ENCODE measurements around the gene PLPP3. TPM values are rescaled to one million over a fixed set of nuclear protein-coding genes. Genes with fewer than 3 reads are reported as not detected.

Gene PLPP3
- total RNA-seq, 1 experiment from 2014 or later = 3.4 TPM

- TF ChIP-seq POLR2A (IDR thresholded peaks at IDR 0.05; ENCODE audit: borderline replicate concordance, extremely low read depth, insufficient read depth, insufficient read length) (no peak), ZNF274 (IDR thresholded peaks at IDR 0.05; ENCODE audit: low read depth, low read length) (no peak), TCF7L2 (IDR thresholded peaks at IDR 0.05; ENCODE audit: borderline replicate concordance, extremely low read depth, insufficient read depth, insufficient read length) (no peak), ELF1 (IDR thresholded peaks at IDR 0.05; ENCODE audit: borderline replicate concordance, low read depth) (no peak), SRF (IDR thresholded peaks at IDR 0.05; ENCODE audit: low read depth) (no peak)
- TF ChIP-seq, protein P1, sequence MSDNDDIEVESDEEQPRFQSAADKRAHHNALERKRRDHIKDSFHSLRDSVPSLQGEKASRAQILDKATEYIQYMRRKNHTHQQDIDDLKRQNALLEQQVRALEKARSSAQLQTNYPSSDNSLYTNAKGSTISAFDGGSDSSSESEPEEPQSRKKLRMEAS (IDR thresholded peaks at IDR 0.05) = no peak
Measured at GRCh38 chr1:56531624-56532349, 47.6 kb downstream of the PLPP3 start (continued).

- intact Hi-C loops (cut with micrococcal nuclease) = no loop called here
- no TSS peak for BruUV-seq (replicated peaks)
- Histone ChIP-seq H3K36me3 (ENCODE audit: control insufficient read depth in 1 of 2, insufficient read depth in 2 of 2, low read length in 2 of 2) (no peaks in the 10 kb centered on the region), H3K9ac (ENCODE audit: low read length) (no peak overlapping the region), H2AFZ (ENCODE audit: low read depth, low read length, poor library complexity, severe bottlenecking) (no peak overlapping the region), H3K9me2 (ENCODE audit: insufficient read depth) (no peaks in the 10 kb centered on the region), H3K27ac (ENCODE audit: low read depth, low read length) (no peak overlapping the region), H3K4me3 (replicated peaks in 1 of 2; ENCODE audit: low read depth in 1 of 2, low read length in 2 of 2) (no peak overlapping the region), H3K79me2 (ENCODE audit: insufficient read depth, low read length) (no peaks in the 10 kb centered on the region), H3K4me1 (ENCODE audit: control insufficient read depth in 1 of 2, insufficient read depth in 2 of 2, low read length in 2 of 2) (no peaks in the 10 kb centered on the region; a peak in 2 of 4 replicates), H3K9me3 (ENCODE audit: control insufficient read depth in 1 of 2, insufficient read depth in 1 of 2, low read depth in 1 of 2, low read length in 2 of 2) (no peaks in the 10 kb centered on the region), H4K20me1 (ENCODE audit: insufficient read depth) (no peaks in the 10 kb centered on the region), H3K4me2 (ENCODE audit: low read length) (no peak overlapping the region), H3K27me3 (ENCODE audit: insufficient read depth, low read length) (no peaks in the 10 kb centered on the region)
- TF ChIP-seq EGR1 (IDR thresholded peaks at IDR 0.05; ENCODE audit: low read depth) = no peak
- no peak for TF ChIP-seq YY1 (IDR thresholded peaks at IDR 0.05; ENCODE audit: extremely low read depth, insufficient replicate concordance, low read depth, low read length)
- no peak for TF ChIP-seq TCF7L2 (IDR thresholded peaks at IDR 0.05; ENCODE audit: borderline replicate concordance, extremely low read depth, insufficient read depth, insufficient read length)
- TF ChIP-seq, protein P1 (IDR thresholded peaks at IDR 0.05) = no peak
- no peak for TF ChIP-seq ZFX (IDR thresholded peaks at IDR 0.05)
- no peak for TF ChIP-seq ELF1 (IDR thresholded peaks at IDR 0.05; ENCODE audit: borderline replicate concordance, low read depth)
- TF ChIP-seq POLR2AphosphoS5 (IDR thresholded peaks at IDR 0.05; ENCODE audit: low read depth, low read length) = no peak
- TF ChIP-seq, protein P2, sequence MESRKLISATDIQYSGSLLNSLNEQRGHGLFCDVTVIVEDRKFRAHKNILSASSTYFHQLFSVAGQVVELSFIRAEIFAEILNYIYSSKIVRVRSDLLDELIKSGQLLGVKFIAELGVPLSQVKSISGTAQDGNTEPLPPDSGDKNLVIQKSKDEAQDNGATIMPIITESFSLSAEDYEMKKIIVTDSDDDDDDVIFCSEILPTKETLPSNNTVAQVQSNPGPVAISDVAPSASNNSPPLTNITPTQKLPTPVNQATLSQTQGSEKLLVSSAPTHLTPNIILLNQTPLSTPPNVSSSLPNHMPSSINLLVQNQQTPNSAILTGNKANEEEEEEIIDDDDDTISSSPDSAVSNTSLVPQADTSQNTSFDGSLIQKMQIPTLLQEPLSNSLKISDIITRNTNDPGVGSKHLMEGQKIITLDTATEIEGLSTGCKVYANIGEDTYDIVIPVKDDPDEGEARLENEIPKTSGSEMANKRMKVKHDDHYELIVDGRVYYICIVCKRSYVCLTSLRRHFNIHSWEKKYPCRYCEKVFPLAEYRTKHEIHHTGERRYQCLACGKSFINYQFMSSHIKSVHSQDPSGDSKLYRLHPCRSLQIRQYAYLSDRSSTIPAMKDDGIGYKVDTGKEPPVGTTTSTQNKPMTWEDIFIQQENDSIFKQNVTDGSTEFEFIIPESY (IDR thresholded peaks at IDR 0.05; ENCODE audit: extremely low read depth, insufficient replicate concordance, low read length) = no peak
- TF ChIP-seq EZH2 (IDR thresholded peaks at IDR 0.05) = no peak
- TF ChIP-seq POLR2A (IDR thresholded peaks at IDR 0.05; ENCODE audit: borderline replicate concordance, extremely low read depth, insufficient read depth, insufficient read length) = no peak
- no peak for TF ChIP-seq CEBPB (IDR thresholded peaks at IDR 0.05; ENCODE audit: low read depth)
- TF ChIP-seq, protein P3, sequence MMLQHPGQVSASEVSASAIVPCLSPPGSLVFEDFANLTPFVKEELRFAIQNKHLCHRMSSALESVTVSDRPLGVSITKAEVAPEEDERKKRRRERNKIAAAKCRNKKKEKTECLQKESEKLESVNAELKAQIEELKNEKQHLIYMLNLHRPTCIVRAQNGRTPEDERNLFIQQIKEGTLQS (IDR thresholded peaks at IDR 0.05) = no peak
- ChIA-PET POLR2A (no interaction called here), CTCF (no interaction called here), RAD21 (ENCODE audit: low non-redundant PET in 1 of 2, low total read pairs in 2 of 2, uncharacterized antibody in 2 of 2, unreplicated experiment in 2 of 2) (no interaction called here)
- no peak for DNase-seq (ENCODE audit: low read depth, low spot score)
- ATAC-seq = no peak
Measured at GRCh38 chr1:56529801-56530200, 49.6 kb downstream of the PLPP3 start.
